Ovary (tissue), 3 donors: ENCODE data around the gene CHD9.

Experiments
- POLR2A ChIP-seq: fragments of 450-650 bp; IDR thresholded peaks from one replicate; pipeline ENCODE4 v1.6.1; 2017; ENCODE audit warnings: antibody characterized with exemption, mild to moderate bottlenecking, moderate library complexity
- TF ChIP-seq, protein P1 (sequence below), 3 donors: fragments of 450-650 bp in 2 of 3; fragments of 200-600 bp in 1 of 3; IDR thresholded peaks; one replicate each; pipeline versions ENCODE4 v1.5.1 to v1.8.0; 2016 to 2022; ENCODE audit warnings: antibody characterized with exemption in 3 of 3, mild to moderate bottlenecking in 1 of 3
- donor health status: DM: no; HTN: no; CAD: no.

DNA sequence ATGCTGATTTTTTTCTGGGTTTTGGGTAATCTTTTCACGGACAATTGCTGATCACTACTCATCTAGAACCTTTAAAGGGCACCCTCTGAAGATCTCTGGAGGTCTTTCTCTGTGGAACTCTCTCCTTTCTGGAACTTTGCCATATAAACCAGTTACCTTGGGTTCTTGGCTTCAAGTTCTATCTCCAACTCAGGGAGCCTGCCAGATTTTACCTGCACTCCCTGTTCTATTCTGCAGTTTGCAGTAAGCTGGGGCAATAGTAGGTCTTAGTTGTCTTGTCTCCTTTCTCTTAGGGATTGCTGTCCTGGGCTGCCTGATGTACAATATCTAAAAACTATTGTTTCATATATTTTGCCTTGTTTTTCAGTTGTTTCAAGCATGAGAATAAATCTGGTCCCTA lies 120.3 kb downstream of the CHD9 start:
- TF ChIP-seq, protein P1, sequence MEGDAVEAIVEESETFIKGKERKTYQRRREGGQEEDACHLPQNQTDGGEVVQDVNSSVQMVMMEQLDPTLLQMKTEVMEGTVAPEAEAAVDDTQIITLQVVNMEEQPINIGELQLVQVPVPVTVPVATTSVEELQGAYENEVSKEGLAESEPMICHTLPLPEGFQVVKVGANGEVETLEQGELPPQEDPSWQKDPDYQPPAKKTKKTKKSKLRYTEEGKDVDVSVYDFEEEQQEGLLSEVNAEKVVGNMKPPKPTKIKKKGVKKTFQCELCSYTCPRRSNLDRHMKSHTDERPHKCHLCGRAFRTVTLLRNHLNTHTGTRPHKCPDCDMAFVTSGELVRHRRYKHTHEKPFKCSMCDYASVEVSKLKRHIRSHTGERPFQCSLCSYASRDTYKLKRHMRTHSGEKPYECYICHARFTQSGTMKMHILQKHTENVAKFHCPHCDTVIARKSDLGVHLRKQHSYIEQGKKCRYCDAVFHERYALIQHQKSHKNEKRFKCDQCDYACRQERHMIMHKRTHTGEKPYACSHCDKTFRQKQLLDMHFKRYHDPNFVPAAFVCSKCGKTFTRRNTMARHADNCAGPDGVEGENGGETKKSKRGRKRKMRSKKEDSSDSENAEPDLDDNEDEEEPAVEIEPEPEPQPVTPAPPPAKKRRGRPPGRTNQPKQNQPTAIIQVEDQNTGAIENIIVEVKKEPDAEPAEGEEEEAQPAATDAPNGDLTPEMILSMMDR (IDR thresholded peaks at IDR 0.05) = no peak
- no peak for TF ChIP-seq POLR2A
